Measurements from ENCODE around the gene LPO.

DNA sequence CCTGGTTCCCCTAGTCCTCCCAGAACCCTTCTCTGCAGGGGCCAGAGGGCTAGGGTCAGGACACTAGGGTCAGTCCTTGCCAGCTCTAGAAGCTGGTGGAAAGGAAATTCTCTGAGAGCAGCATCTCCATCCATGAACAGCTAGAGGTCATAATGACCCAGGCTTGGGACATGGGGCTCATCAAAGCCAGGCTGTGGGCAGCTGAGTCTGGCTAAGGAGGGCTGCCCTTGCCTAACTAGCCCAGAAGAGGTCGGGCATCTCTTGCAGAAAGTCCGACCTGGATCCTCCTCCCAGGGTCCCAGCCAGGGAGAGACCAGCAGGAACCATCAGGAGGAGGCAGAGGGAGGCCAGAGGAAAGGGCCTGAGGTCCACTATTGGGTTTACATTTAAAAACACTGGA, 38.0 kb downstream of the LPO start:
- TF ChIP-seq, protein P1, sequence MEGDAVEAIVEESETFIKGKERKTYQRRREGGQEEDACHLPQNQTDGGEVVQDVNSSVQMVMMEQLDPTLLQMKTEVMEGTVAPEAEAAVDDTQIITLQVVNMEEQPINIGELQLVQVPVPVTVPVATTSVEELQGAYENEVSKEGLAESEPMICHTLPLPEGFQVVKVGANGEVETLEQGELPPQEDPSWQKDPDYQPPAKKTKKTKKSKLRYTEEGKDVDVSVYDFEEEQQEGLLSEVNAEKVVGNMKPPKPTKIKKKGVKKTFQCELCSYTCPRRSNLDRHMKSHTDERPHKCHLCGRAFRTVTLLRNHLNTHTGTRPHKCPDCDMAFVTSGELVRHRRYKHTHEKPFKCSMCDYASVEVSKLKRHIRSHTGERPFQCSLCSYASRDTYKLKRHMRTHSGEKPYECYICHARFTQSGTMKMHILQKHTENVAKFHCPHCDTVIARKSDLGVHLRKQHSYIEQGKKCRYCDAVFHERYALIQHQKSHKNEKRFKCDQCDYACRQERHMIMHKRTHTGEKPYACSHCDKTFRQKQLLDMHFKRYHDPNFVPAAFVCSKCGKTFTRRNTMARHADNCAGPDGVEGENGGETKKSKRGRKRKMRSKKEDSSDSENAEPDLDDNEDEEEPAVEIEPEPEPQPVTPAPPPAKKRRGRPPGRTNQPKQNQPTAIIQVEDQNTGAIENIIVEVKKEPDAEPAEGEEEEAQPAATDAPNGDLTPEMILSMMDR (IDR thresholded peaks at IDR 0.05 in 2 of 3, conservative IDR thresholded peaks at IDR 0.05 in 1 of 3; ENCODE audit: control insufficient read depth in 2 of 3, extremely low read depth in 1 of 3, insufficient read depth in 1 of 3, low read depth in 3 of 3, low read length in 3 of 3): no peak
- TF ChIP-seq MXI1 (IDR thresholded peaks at IDR 0.05; ENCODE audit: low read depth, low read length): no peak
- no peak for TF ChIP-seq RAD21 (IDR thresholded peaks at IDR 0.05; ENCODE audit: insufficient read depth, low read depth, low read length)
- TF ChIP-seq SIX5 (IDR thresholded peaks at IDR 0.05; ENCODE audit: low read depth, low read length, severe bottlenecking): no peak
- no peak for TF ChIP-seq SMC3 (IDR thresholded peaks at IDR 0.05; ENCODE audit: borderline replicate concordance, low read length)
- TF ChIP-seq ZBED1 (IDR thresholded peaks at IDR 0.05; ENCODE audit: borderline replicate concordance): no peak

Data from GM12878 (cell line).